ENCODE measurements around the gene KCND1.

KCND1 gene

GRCh38 chrX:48933757-48934156 lies 37.9 kb downstream of the KCND1 start:
- no peak for DNase-seq (ENCODE audit: low read depth)
- no peak overlapping the region for H3K4me3 ChIP-seq (ENCODE audit: low read depth, low read length)
- TF ChIP-seq CTCF (conservative IDR thresholded peaks at IDR 0.05; ENCODE audit: low read depth, low read length) = no peak

GRCh38 chrX:48927736-48928382 lies 43.8 kb downstream of the KCND1 start:
- DNase-seq (ENCODE audit: low read depth) = no peak
- TF ChIP-seq CTCF (conservative IDR thresholded peaks at IDR 0.05; ENCODE audit: low read depth, low read length) = no peak
- no peak overlapping the region for H3K4me3 ChIP-seq (ENCODE audit: low read depth, low read length)

- TF ChIP-seq CTCF (conservative IDR thresholded peaks at IDR 0.05; ENCODE audit: low read depth, low read length) = no peak
- no peak overlapping the region for H3K4me3 ChIP-seq (ENCODE audit: low read depth, low read length)
- DNase-seq (ENCODE audit: low read depth) = no peak
These were observed 44.5 kb downstream of the KCND1 start for GRCh38 chrX:48927123-48927522.

GRCh38 chrX:48924270-48924669 lies 47.4 kb downstream of the KCND1 start:
- H3K4me3 ChIP-seq (ENCODE audit: low read depth, low read length) = no peak overlapping the region
- TF ChIP-seq CTCF (conservative IDR thresholded peaks at IDR 0.05; ENCODE audit: low read depth, low read length) = no peak
- no peak for DNase-seq (ENCODE audit: low read depth)

GRCh38 chrX:48923771-48924170 lies 47.9 kb downstream of the KCND1 start:
- no peak overlapping the region for H3K4me3 ChIP-seq (ENCODE audit: low read depth, low read length)
- no peak for DNase-seq (ENCODE audit: low read depth)
- no peak for TF ChIP-seq CTCF (conservative IDR thresholded peaks at IDR 0.05; ENCODE audit: low read depth, low read length)

GRCh38 chrX:48920718-48921104 lies 50.9 kb downstream of the KCND1 start:
- TF ChIP-seq CTCF (conservative IDR thresholded peaks at IDR 0.05; ENCODE audit: low read depth, low read length) = no peak
- H3K4me3 ChIP-seq (ENCODE audit: low read depth, low read length) = no peak overlapping the region
- DNase-seq (ENCODE audit: low read depth) = no peak

- no peak overlapping the region for H3K4me3 ChIP-seq (ENCODE audit: low read depth, low read length)
- DNase-seq (ENCODE audit: low read depth) = no peak
These were observed 51.5 kb downstream of the KCND1 start for GRCh38 chrX:48919947-48920717.

More at GRCh38 chrX:48919947-48920717, 51.5 kb downstream of the KCND1 start:
- TF ChIP-seq CTCF (conservative IDR thresholded peaks at IDR 0.05; ENCODE audit: low read depth, low read length) = no peak
